ENCODE measurements around the gene MTMR12.
A peak's percentile ranks its signal among the peaks of the same experiment; 100 is the strongest.
"Not testable (repeated sequence)": the region's sequence is repeated elsewhere in the genome, so short reads cannot be mapped to it uniquely, and the experiment has no call there.

Gene MTMR12

DNA sequence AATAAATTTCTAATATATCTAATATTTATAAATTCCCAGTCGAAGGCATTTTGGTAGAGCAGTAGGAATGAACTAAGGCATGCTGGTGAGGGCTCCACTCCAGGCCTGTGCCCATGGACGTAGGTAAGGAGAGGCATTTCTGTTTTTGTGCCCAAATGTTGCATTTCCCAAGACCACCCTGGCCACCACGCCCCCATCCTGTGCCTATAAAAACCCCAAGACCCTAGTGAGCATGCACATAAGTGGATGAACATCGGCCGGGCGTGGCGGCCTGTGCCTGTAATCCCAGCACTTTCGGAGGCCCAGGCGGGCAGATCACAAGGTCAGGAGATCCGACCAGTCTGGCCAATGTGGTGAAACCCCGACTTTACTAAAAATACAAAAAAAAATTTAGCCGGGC lies 10.1 kb upstream of the MTMR12 start:
- DNase-seq: no peak

- DNase-seq: not testable (repeated sequence)
Observed at GRCh38 chr5:32321787-32322186, 9.0 kb upstream of the MTMR12 start.

GRCh38 chr5:32320576-32320975 lies 7.8 kb upstream of the MTMR12 start:
- DNase-seq: no peak

GRCh38 chr5:32319926-32320543 lies 7.3 kb upstream of the MTMR12 start:
- DNase-seq: no peak

DNA sequence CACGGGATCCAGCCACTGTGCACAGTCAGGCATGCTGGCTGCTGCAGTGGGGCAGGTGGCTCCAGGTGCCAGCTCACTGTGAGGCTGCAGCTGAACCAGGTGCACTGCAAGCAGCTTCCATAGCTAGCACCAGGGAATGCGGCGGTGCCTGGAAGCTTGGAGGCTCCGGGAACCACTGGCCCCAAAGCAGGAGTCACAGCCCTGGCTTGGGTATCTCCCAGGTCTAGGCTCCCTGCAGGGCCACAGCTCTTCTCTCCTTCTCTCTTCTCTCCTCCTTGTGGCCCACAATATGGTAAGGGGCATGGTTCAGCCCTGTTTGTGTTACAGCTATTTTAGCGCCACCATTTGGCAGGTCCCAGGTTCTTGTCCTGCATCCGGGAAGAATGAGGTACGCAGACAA lies 6.7 kb upstream of the MTMR12 start:
- no peak for DNase-seq

GRCh38 chr5:32317041-32317440 lies 4.3 kb upstream of the MTMR12 start:
- DNase-seq: no peak

DNA sequence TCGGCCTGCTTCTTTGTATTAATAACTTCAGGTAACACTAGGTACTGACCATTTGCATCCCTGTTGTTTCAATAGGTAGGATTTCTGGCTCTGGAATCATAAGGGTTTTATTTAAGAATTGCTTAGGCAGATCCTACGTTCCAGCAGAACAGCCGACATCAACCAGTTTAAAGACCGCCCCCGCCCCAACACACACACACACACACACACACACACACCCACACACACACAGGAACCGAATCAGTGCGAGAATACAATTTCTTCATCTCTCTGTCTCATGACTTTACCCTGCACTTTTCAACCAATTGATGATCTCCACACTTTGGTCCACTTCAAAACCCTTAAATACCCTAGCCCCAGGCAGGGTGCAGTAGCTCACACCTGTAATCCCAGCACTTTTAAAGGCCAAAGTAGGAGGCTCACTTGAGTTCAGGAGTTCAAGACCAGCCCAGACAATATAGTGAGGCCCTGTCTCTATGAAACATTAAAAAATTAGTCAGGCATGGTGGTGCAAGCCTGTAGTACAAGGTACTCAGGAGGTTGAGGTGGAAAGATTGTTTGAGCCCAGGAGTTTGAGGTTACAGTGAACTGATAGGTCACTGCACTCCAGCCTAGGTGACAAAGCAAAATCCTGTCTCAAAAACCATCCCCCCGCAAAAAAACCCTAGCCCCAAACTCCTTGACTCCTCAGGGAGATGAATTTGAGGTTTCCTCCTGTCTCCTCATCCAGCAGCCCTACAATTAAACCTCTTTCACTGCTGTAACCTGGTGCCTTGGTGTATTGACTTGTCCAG lies 2.7 kb upstream of the MTMR12 start:
- DNase-seq: no peak

DNA sequence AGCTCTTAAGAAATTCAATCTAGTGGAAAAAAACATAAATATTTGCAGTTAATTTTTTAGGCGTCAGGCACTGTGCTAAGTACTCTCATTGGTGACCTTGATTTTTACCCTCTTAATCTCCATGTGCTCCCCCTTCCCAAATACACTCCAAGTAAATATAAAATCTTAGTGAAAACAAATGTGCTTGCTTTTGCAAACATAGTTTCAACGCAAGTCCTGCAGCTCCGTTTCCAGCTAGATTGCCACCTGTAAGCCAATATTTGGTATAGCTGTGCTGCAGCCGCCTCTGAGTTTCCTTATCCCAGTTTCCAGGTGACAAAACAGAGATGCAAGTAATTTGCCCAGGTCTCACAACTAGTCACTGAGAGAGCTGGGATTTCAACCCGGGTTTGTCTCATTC lies 1.9 kb upstream of the MTMR12 start:
- DNase-seq: no peak

GRCh38 chr5:32314152-32314488 lies 1.4 kb upstream of the MTMR12 start:
- DNase-seq: not testable (repeated sequence)

GRCh38 chr5:32312197-32312594 lies 543 bp downstream of the MTMR12 start:
- peak; percentile 37 for DNase-seq

DNA sequence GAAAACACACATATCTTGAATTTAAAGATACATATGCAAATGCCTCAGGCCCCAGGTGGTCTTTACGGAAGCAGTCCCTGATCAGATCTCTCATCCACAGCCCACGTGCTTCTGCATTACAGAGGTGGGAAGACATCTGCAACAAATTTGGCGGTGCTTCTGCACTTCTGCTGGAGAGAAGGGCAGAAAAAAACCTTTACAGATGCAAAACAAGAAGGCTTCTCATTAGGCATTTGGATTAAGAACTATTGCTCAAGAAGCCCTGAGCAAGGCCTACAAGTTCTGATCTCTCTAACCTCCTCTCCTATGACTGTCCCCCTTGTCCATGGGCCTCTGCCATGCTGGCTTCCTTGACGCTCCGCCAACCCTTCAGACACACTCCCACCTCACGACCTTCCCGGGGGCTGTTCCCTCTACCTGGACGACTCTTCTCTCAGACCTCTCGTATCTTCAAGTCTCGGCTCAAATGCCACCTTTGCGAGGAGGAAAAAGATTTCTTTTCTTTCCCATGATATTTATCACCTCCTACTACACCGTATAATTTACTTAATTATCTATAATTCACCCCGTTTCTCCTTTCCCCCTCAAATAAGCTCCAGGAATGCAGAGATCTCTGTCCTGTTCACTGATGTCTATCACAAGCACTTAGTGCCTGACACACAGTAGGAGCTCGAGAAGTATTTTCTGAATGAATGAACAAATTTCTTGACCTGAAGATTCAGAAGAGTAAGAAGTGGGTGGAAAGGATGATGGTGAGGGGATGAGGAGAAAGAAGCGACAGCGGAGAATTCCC lies 1.1 kb downstream of the MTMR12 start:
- DNase-seq: no peak

DNA sequence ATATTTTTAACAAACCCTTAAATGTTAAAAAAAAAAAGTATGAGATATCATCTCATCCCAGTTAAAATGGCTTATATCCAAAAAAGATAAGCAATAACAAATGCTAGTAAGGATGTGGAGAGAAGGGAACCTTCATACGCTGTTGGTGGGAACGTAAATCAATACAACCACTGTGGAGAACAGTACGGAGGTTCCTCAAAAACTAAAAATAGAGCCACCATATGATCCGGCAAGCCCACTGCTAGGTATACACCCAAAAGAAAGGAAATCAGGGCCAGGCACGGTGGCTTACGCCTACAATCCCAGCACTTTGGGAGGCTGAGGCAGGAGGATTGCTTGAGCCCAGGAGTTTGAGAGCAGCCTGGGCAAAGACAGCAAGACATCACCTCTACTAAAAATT lies 3.0 kb downstream of the MTMR12 start:
- no peak for DNase-seq

DNA sequence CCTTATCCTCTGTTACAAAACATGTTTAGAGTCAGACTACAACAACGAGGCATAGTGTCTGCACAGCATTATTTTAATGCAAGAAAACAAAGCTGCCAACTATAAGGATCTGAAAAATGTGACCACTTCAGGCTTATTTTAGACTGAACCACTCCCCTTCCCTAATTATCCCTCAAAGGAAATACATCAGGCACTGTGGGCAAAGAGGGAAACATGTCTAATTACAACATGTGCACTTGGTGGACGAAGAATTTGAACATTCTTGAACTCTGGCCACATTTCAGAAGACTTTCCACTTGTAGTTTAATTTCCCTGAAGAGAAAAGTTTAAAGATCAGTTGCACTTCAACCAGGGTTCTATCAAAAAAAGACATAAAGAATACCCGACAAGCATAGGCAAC lies 3.8 kb downstream of the MTMR12 start:
- peak; percentile 25 for DNase-seq

DNA sequence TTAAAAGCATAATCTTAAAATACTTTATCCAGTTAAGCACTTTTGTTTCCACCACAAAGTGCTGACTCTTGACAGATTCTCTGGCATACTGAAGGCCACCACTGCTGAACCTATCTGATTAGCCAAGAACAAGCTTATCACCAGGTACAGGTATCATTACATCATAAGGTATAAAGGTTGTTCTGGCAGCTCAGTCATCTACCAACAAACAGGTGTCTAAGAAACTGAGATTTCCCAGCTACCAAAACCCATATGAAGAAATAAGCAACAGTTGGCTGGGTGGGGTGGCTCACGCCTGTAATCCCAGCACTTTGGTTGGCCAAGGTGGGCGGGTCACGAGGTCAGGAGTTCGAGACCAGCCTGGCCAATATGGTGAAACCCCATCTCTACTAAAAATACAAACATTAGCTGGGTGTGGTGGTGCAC lies 5.0 kb downstream of the MTMR12 start:
- DNase-seq: no peak

GRCh38 chr5:32304622-32305021 lies 8.1 kb downstream of the MTMR12 start:
- peak; percentile 35 for DNase-seq

DNA sequence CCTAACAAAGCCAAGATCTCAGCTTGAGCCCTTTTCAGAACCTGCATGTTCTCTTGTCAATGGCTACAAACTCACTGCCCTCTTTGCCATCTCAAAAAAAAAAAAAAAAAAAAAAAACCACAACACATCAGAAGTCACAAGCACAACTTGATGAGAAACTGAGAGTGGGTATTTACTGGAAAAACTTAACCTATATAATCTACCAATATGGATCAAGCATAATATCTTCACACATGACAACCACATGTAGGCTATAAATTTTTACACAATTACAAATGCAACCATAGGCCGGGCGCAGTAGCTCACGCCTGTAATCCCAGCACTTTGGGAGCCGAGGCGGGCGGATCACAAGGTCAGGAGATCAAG lies 9.0 kb downstream of the MTMR12 start:
- DNase-seq: no peak

GRCh38 chr5:32302835-32303754 lies 9.6 kb downstream of the MTMR12 start:
- DNase-seq: no peak

- no peak for DNase-seq
Observed at GRCh38 chr5:32301891-32302290, 10.8 kb downstream of the MTMR12 start.

- DNase-seq: no peak
Observed at GRCh38 chr5:32299059-32299677, 13.6 kb downstream of the MTMR12 start.

DNA sequence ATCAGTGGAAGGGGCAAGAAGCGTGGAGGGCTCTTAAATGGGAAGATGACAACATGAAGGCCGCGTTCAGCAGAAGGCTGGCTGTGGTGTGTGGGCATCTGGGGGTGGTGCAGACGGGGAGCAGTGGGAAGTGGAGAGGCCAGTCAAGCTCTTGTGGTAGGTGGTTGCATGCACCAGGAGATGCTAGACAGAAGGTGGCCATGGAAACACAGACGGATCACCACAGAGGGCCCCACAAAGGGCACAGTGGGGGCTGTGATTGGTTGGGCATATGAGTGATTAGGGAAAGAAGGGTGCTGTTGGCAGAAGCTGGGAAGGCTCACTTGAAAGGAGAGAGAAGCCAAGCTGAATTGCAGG lies 14.7 kb downstream of the MTMR12 start:
- no peak for DNase-seq

DNA sequence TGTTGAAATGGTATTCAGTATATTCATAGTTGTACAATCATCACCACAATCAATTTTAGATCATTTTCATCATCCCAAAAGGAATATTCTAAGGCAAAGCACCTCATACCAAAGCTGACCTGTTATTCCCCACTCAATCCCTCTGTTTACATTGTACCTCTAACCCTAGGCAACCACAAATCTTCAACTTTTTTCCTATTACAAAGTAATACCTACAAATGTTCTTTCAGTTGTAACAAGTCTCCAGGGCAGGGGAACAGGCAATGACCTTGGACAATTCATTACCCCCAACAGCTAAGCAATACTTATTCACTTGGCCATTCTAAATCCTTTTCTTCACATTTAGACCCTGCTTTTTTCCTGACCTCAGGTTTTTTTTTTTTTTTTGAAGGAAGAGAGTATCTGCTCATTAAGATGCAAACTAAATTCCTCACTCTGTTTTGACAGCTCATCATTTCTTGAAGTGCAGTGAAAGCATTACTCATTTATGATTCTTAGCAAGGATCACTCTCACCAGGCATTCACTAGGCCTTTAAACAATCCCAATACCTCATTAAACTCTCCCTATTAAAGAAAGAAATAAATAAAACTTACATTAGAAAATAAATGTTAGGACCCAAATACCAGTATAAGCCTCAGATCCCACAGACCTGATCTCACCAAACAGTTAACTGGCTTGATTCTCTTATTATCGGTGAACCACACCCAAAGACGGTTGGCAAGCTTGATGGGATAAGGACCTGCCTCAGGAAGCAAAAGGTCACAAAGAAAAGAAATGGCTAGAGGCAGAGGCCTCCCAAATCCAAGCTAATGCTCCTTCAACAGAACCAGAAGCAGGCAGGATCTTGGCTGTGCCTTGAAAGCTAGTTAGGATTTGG lies 15.3 kb downstream of the MTMR12 start:
- DNase-seq: no peak

Data from suppressor macrophage treated with lipopolysaccharide for 4 hours (primary cell).